Stimulated activated CD4-positive, alpha-beta T cell treated with anti-CD3 and anti-CD28 coated beads, Interleukin-15, amount 100 ng/mL, for 24 hours (primary cell): ENCODE data around the gene LPCAT2.

Experiments used
- DNase-seq: peaks from one replicate; pipeline ENCODE4 v3.0.0-alpha.2; 2020

Gene LPCAT2

GRCh38 chr16:55481023-55481422 lies 27.8 kb upstream of the LPCAT2 start:
- DNase-seq = no peak

- DNase-seq = no peak
Measured at GRCh38 chr16:55482056-55482455, 26.8 kb upstream of the LPCAT2 start.

GRCh38 chr16:55487048-55487803 lies 21.6 kb upstream of the LPCAT2 start:
- no peak for DNase-seq

GRCh38 chr16:55488306-55488705 lies 20.6 kb upstream of the LPCAT2 start:
- no peak for DNase-seq

GRCh38 chr16:55489119-55489955 lies 19.5 kb upstream of the LPCAT2 start:
- no peak for DNase-seq

- no peak for DNase-seq
Measured at GRCh38 chr16:55489956-55490265, 19.0 kb upstream of the LPCAT2 start.

GRCh38 chr16:55490301-55490700 lies 18.6 kb upstream of the LPCAT2 start:
- DNase-seq = no peak

- no peak for DNase-seq
Measured at GRCh38 chr16:55491691-55492090, 17.2 kb upstream of the LPCAT2 start.

- DNase-seq = no peak
Measured at GRCh38 chr16:55492756-55493380, 16.0 kb upstream of the LPCAT2 start.

- DNase-seq = no peak
Measured at GRCh38 chr16:55494994-55495421, 13.9 kb upstream of the LPCAT2 start.

- no peak for DNase-seq
Measured at GRCh38 chr16:55495616-55496289, 13.1 kb upstream of the LPCAT2 start.

GRCh38 chr16:55496509-55497145 lies 12.2 kb upstream of the LPCAT2 start:
- no peak for DNase-seq

- DNase-seq = no peak
Measured at GRCh38 chr16:55497558-55497957, 11.3 kb upstream of the LPCAT2 start.

GRCh38 chr16:55498101-55498500 lies 10.8 kb upstream of the LPCAT2 start:
- DNase-seq = no peak

- no peak for DNase-seq
Measured at GRCh38 chr16:55499281-55499680, 9.6 kb upstream of the LPCAT2 start.

- DNase-seq = peak; percentile 43
Measured at GRCh38 chr16:55499951-55500529, 8.8 kb upstream of the LPCAT2 start.

- DNase-seq = no peak
Measured at GRCh38 chr16:55500530-55501011, 8.3 kb upstream of the LPCAT2 start.

- DNase-seq = no peak
Measured at GRCh38 chr16:55501549-55502322, 7.1 kb upstream of the LPCAT2 start.

- no peak for DNase-seq
Measured at GRCh38 chr16:55502801-55503366, 6.0 kb upstream of the LPCAT2 start.

GRCh38 chr16:55503726-55504550 lies 4.9 kb upstream of the LPCAT2 start:
- DNase-seq = no peak
